ENCODE results near the gene PRRC2B. TPM values are rescaled to one million over a fixed set of nuclear protein-coding genes. Genes with fewer than 3 reads are reported as not detected.

PRRC2B gene
- total and polyA plus RNA-seq, 2 of the 8 experiments (the other 6 are each of a cell fraction or from before 2014, with no cell fraction given), result 37.3 to 249 TPM

DNA sequence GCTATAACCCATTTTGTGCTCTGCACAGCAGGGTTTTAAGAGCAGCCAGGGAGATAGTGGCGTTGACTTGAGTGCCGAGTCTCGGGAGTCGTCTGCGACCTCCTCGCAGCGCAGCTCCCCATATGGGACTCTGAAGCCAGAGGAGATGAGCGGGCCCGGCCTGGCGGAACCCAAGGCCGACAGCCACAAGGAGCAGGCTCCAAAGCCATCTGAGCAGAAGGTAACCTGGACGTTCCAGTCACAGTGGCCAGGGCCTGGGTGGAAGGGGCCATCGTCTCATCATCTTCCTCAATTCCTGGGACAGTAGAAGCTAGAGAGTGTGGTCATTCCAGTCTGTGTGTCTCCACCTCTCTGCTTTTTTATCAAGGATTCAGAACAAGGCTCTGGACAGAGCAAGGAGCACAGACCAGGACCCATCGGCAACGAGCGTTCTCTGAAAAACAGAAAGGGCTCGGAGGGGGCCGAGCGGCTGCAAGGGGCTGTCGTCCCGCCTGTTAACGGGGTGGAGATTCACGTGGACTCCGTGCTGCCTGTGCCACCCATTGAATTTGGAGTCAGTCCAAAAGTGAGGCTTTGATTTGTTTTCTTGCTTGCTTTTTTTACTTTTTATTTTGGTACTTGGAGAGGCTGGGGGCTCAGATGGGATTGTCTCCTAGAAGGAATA, 88.6 kb downstream of the PRRC2B start:
- no peaks in the 10 kb centered on the region; a peak in 1 of 7 replicates for H3K4me1 ChIP-seq (replicated peaks in 1 of 4; ENCODE audit: control insufficient read depth in 3 of 4, insufficient read depth in 4 of 4, low read length in 3 of 4)
- H3K9me3 ChIP-seq (ENCODE audit: insufficient read depth in 2 of 2, low read depth in 1 of 2, low read length in 1 of 2), result no peaks in the 10 kb centered on the region
- no peak overlapping the region for H3K4ac ChIP-seq (replicated peaks; ENCODE audit: insufficient read length, low read depth, low read length)
- H2BK120ac ChIP-seq (replicated peaks; ENCODE audit: low read depth, low read length), result no peak overlapping the region
- peaks cover 11 to 22% of the 10 kb centered on the region in 2 experiments for H4K20me1 ChIP-seq (replicated peaks in 1 of 2; ENCODE audit: control insufficient read depth in 1 of 2, insufficient read depth in 2 of 2, low read length in 2 of 2)
- H4K91ac ChIP-seq (replicated peaks; ENCODE audit: insufficient read length, low read length), result no peak overlapping the region
- H3K27ac ChIP-seq (ENCODE audit: low read depth, low read length), result no peak overlapping the region
- H2BK20ac ChIP-seq (ENCODE audit: low read length), result no peak overlapping the region
- CTCF ChIA-PET (ENCODE audit: partially characterized antibody), result interaction anchor here (0.8 to 1.4 kb wide), 5 partner anchors 8 to 115 kb away, joined by 3 to 6 read pairs (median 3); no protein-coding TSS in a partner anchor
- no peak overlapping the region for H3K4me3 ChIP-seq (ENCODE audit: extremely low read depth in 1 of 4, insufficient read depth in 2 of 4, low read depth in 3 of 4, low read length in 4 of 4)
- no peak overlapping the region for H3K14ac ChIP-seq (ENCODE audit: insufficient read length)
- DNase-seq (ENCODE audit: low read depth in 1 of 2, low spot score in 2 of 2) (no peak), FAIRE-seq (no peak)
- no peak overlapping the region for H3K23ac ChIP-seq (ENCODE audit: insufficient read length)
- peaks cover 68 to 96% (median 88%) of the 10 kb centered on the region in 4 experiments for H3K36me3 ChIP-seq (ENCODE audit: control insufficient read depth in 2 of 4, insufficient read depth in 4 of 4, low read length in 3 of 4)
- H3K9ac ChIP-seq (replicated peaks in 1 of 4; ENCODE audit: extremely low read depth in 1 of 4, low read depth in 3 of 4, low read length in 3 of 4), result no peak overlapping the region
- H2AFZ ChIP-seq (ENCODE audit: low read length), result no peak overlapping the region
- H3K23me2 ChIP-seq (ENCODE audit: low read depth, low read length), result no peaks in the 10 kb centered on the region
- POLR2A ChIA-PET (ENCODE audit: partially characterized antibody), result interaction anchor here (1.0 to 1.6 kb wide), 4 partner anchors 12 to 87 kb away, joined by 3 read pairs; no protein-coding TSS in a partner anchor
- H3K27me3 ChIP-seq (replicated peaks in 1 of 4; ENCODE audit: control insufficient read depth in 3 of 4, extremely low read depth in 1 of 4, insufficient read depth in 3 of 4, low read length in 3 of 4), result no peaks in the 10 kb centered on the region
- H3K18ac ChIP-seq (ENCODE audit: extremely low read depth, low read length), result no peak overlapping the region
- H4K8ac ChIP-seq (ENCODE audit: extremely low read depth, insufficient read depth, low read length), result peak overlapping the region; percentile 39; the same call in 1 of the 2 replicates
- no peak overlapping the region for H2AK5ac ChIP-seq (ENCODE audit: low read depth, low read length)
- no peak overlapping the region for H4K5ac ChIP-seq (ENCODE audit: insufficient read length, low read depth, low read length)
- H3K79me1 ChIP-seq (ENCODE audit: low read depth, low read length), result peaks cover 14% of the 10 kb centered on the region; the same call in 1 of the 2 replicates
- H2BK15ac ChIP-seq (ENCODE audit: low read length), result no peak overlapping the region
- no peak overlapping the region for H3K56ac ChIP-seq (replicated peaks; ENCODE audit: insufficient read length, low read depth, low read length)
- H3K79me2 ChIP-seq (ENCODE audit: control insufficient read depth in 1 of 2, insufficient read depth in 2 of 2, low read length in 2 of 2), result peaks cover 0 to 17% of the 10 kb centered on the region in 2 experiments; a peak in 1 of 4 replicates
- no peak overlapping the region for H3K4me2 ChIP-seq (ENCODE audit: insufficient read depth in 1 of 2, low read depth in 2 of 2, low read length in 2 of 2)
- no peak overlapping the region for H2BK12ac ChIP-seq (ENCODE audit: low read depth, low read length)
- 94% methylated on average over 24 of the region's 24 CpGs; no CpG with 5 or more reads in 1 of the 2 experiments for WGBS, 2 experiments (ENCODE audit: extremely low coverage in 1 of 2, insufficient coverage in 1 of 2, insufficient read length in 1 of 2, insufficient replicate concordance in 2 of 2, low coverage in 1 of 2, low lambda C conversion rate in 2 of 2, missing lambda C conversion rate in 1 of 2)
- H2BK5ac ChIP-seq (ENCODE audit: low read depth, low read length), result no peak overlapping the region
- TF ChIP-seq CREB1 (IDR thresholded peaks at IDR 0.05), result no peak
- no peak for TF ChIP-seq SIRT6 (IDR thresholded peaks at IDR 0.05; ENCODE audit: low read length)
- TF ChIP-seq, protein P1, sequence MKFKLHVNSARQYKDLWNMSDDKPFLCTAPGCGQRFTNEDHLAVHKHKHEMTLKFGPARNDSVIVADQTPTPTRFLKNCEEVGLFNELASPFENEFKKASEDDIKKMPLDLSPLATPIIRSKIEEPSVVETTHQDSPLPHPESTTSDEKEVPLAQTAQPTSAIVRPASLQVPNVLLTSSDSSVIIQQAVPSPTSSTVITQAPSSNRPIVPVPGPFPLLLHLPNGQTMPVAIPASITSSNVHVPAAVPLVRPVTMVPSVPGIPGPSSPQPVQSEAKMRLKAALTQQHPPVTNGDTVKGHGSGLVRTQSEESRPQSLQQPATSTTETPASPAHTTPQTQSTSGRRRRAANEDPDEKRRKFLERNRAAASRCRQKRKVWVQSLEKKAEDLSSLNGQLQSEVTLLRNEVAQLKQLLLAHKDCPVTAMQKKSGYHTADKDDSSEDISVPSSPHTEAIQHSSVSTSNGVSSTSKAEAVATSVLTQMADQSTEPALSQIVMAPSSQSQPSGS (IDR thresholded peaks at IDR 0.05; ENCODE audit: low read length), result no peak
- TF ChIP-seq SP4 (IDR thresholded peaks at IDR 0.05; ENCODE audit: low read length), result no peak
- TF ChIP-seq, protein P2, sequence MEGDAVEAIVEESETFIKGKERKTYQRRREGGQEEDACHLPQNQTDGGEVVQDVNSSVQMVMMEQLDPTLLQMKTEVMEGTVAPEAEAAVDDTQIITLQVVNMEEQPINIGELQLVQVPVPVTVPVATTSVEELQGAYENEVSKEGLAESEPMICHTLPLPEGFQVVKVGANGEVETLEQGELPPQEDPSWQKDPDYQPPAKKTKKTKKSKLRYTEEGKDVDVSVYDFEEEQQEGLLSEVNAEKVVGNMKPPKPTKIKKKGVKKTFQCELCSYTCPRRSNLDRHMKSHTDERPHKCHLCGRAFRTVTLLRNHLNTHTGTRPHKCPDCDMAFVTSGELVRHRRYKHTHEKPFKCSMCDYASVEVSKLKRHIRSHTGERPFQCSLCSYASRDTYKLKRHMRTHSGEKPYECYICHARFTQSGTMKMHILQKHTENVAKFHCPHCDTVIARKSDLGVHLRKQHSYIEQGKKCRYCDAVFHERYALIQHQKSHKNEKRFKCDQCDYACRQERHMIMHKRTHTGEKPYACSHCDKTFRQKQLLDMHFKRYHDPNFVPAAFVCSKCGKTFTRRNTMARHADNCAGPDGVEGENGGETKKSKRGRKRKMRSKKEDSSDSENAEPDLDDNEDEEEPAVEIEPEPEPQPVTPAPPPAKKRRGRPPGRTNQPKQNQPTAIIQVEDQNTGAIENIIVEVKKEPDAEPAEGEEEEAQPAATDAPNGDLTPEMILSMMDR (IDR thresholded peaks at IDR 0.05; ENCODE audit: control extremely low read depth in 1 of 3, insufficient read depth in 1 of 3, low read depth in 1 of 3, low read length in 3 of 3), result no peak
- TF ChIP-seq POU5F1 (IDR thresholded peaks at IDR 0.05; ENCODE audit: low read depth, low read length), result no peak
- TF ChIP-seq BACH1 (IDR thresholded peaks at IDR 0.05; ENCODE audit: low read length), result no peak
- no peak for TF ChIP-seq BRCA1 (IDR thresholded peaks at IDR 0.05; ENCODE audit: low read depth, low read length)
- TF ChIP-seq EGR1 (IDR thresholded peaks at IDR 0.05; ENCODE audit: borderline replicate concordance, low read depth, low read length), result no peak

Data from H1 (cell line).